GM13977 (cell line): Measurements from ENCODE around the gene GPBP1L1.
"Not testable (repeated sequence)": the region's sequence is repeated elsewhere in the genome, so short reads cannot be mapped to it uniquely, and the experiment has no call there.

Source experiments
- DNase-seq: peaks from one replicate; pipeline ENCODE4 v3.0.0; 2012; ENCODE audit warnings: low spot score
- CTCF ChIP-seq: IDR thresholded peaks from 2 replicates; pipeline ENCODE4 v1.5.1; 2012; ENCODE audit warnings: mild to moderate bottlenecking, control low read depth; ENCODE audit not compliant: insufficient read depth; ENCODE audit errors: extremely low read depth, missing control alignments
- in situ Hi-C: fragments of 300-500 bp; cut with MboI; formaldehyde crosslinking; loops from one replicate; pipeline ENCODE4 v1.12.0; 2022; ENCODE audit warnings: low sequenced_read_pairs, low pct_unique_long_range_greater_than_20kb, mixed read lengths, inconsistent platforms; ENCODE audit not compliant: unreplicated experiment

Gene GPBP1L1

GRCh38 chr1:45721207-45721606 is 34.9 kb upstream of the GPBP1L1 start:
- no peak for DNase-seq
- TF ChIP-seq CTCF, result no peak
- in situ Hi-C loops, result no loop called here

- in situ Hi-C loops, result no loop called here
- TF ChIP-seq CTCF, result no peak
- no peak for DNase-seq
Measured at GRCh38 chr1:45718289-45718688, 32.0 kb upstream of the GPBP1L1 start.

- DNase-seq, in situ Hi-C loops: not testable (repeated sequence)
Measured at GRCh38 chr1:45717386-45717785, 31.1 kb upstream of the GPBP1L1 start.

GRCh38 chr1:45716700-45717099 is 30.4 kb upstream of the GPBP1L1 start:
- in situ Hi-C loops, result no loop called here
- no peak for DNase-seq
- TF ChIP-seq CTCF, result no peak

GRCh38 chr1:45713711-45714110 is 27.4 kb upstream of the GPBP1L1 start:
- TF ChIP-seq CTCF, result no peak
- in situ Hi-C loops, result no loop called here
- DNase-seq, result no peak

GRCh38 chr1:45704637-45705036 is 18.3 kb upstream of the GPBP1L1 start:
- no peak for DNase-seq
- in situ Hi-C loops, result no loop called here
- no peak for TF ChIP-seq CTCF

- in situ Hi-C loops, result no loop called here
- DNase-seq, result no peak
- no peak for TF ChIP-seq CTCF
Measured at GRCh38 chr1:45694823-45695222, 8.5 kb upstream of the GPBP1L1 start.

- DNase-seq, in situ Hi-C loops: not testable (repeated sequence)
Measured at GRCh38 chr1:45693811-45694210, 7.5 kb upstream of the GPBP1L1 start.
